NCI-H748 (cell line): ENCODE measurements around the gene EPAS1.
"Not testable (repeated sequence)": the region's sequence is repeated elsewhere in the genome, so short reads cannot be mapped to it uniquely, and the experiment has no call there.

Experiments
- DNase-seq: peaks from one replicate; lab custom pipeline; 2025; ENCODE audit not compliant: unreplicated experiment; lab: John Stamatoyannopoulos, UW

Gene EPAS1

GRCh38 chr2:46381871-46382270 is 84.7 kb downstream of the EPAS1 start:
- no peak for DNase-seq

DNA sequence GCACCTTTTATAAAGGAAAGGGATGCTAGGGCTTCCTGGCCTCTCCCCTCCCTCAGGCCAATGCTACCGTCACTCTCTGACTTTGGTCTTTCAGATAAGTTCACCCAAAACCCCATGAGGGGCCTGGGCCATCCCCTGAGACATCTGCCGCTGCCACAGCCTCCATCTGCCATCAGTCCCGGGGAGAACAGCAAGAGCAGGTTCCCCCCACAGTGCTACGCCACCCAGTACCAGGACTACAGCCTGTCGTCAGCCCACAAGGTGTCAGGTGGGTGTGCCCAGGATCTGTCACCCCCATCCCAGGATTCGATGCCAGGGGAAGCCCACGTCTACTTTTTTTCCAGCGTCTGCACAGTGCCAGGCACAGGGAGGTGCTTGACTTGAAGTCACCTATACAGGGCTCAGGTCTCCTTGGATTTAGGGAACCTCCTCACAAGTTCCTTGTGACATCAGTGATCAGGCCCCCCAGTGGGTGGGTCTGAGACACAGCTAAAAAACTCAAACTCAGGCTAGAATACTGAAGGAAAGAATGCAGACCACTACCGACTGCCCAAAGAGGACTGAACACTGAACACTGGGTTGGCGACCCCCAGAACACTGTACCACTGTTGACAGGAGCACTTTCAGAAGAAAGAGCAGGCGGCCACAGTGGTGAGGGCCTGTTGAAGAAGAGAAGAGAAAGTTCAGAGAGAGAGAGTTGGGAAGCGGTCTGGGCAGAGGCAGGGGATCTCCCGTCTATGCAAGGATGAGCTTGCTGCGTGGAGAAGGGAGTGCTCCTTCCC is 85.3 kb downstream of the EPAS1 start:
- no peak for DNase-seq

DNA sequence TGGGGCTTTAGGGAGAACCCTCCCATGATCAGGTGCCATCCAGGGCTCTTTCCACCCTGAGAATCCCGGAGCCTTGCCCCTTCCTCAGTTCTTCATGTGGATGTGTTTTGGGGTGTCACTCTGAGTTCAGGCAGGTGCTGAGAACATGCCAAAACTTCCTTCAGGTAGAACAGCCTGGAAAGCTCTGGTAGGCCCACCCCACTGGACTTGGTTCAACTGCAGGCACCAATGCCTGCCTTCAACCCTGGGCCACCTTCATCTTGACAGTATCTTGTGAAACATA is 85.8 kb downstream of the EPAS1 start:
- DNase-seq: no peak

DNA sequence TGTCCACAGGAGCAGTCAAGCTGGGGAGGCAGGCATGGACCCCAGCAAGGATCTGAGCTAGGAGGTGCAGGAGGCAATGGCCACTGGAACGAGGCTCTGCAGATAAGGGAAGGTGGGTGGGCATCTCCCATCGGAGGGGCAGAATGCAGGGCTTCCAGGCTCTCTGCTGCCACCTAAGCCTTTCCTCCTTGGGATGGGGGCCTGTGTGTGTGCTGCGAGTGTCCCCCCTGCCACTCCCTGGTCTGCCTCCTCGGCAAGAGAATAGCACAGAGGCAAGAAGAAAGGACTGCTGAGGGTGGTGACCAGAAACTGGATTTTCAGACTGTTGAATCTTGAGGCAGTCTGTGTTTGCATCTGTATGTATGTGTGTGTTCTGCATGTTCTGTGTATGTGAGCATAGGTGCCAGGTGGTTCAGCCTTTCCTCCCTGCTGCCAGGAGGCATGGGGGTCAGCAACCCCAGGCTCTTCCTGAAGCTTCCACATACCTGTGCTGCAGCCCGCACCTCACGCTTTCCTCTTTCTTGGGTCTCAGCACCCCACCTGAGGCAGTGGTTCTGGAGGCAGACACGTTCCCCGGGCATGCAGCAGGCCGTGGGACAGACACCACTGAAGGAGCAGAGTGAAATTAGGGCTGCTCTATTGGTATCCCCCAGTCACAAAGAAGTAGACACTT is 86.7 kb downstream of the EPAS1 start:
- DNase-seq: no peak

DNA sequence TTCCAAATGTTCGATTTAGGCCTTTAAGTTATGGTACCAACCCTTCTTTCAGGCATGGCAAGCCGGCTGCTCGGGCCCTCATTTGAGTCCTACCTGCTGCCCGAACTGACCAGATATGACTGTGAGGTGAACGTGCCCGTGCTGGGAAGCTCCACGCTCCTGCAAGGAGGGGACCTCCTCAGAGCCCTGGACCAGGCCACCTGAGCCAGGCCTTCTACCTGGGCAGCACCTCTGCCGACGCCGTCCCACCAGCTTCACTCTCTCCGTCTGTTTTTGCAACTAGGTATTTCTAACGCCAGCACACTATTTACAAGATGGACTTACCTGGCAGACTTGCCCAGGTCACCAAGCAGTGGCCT is 87.2 kb downstream of the EPAS1 start:
- DNase-seq: no peak

DNA sequence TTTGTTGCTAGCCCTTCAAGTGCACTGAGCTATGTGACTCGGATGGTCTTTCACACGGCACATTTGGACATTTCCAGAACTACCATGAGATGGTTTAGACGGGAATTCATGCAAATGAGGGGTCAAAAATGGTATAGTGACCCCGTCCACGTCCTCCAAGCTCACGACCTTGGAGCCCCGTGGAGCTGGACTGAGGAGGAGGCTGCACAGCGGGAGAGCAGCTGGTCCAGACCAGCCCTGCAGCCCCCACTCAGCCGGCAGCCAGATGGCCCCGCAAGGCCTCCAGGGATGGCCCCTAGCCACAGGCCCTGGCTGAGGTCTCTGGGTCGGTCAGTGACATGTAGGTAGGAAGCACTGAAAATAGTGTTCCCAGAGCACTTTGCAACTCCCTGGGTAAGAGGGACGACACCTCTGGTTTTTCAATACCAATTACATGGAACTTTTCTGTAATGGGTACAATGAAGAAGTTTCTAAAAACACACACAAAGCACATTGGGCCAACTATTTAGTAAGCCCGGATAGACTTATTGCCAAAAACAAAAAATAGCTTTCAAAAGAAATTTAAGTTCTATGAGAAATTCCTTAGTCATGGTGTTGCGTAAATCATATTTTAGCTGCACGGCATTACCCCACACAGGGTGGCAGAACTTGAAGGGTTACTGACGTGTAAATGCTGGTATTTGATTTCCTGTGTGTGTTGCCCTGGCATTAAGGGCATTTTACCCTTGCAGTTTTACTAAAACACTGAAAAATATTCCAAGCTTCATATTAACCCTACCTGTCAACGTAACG is 88.8 kb downstream of the EPAS1 start:
- DNase-seq: no peak

- no peak for DNase-seq
Measured at GRCh38 chr2:46386763-46387162, 89.6 kb downstream of the EPAS1 start.

DNA sequence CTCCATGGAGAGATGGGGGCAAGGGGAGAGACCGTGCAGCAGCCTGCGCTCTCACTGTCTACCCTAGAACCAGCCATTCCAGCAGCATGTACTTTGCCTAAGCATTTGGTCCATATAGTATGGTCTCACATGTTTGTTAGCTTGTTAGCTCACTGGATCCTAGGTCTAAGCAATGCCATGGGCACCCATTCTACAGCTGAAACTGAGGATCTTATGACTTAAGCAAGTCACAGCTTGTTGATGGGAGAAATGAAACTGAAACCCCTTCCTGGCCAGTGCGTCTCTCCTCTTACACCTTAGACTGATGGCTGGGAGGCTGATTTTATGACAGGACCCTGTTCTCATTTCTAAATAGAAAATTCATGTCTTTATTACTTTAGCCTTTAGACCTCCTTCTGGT is 90.1 kb downstream of the EPAS1 start:
- no peak for DNase-seq

DNA sequence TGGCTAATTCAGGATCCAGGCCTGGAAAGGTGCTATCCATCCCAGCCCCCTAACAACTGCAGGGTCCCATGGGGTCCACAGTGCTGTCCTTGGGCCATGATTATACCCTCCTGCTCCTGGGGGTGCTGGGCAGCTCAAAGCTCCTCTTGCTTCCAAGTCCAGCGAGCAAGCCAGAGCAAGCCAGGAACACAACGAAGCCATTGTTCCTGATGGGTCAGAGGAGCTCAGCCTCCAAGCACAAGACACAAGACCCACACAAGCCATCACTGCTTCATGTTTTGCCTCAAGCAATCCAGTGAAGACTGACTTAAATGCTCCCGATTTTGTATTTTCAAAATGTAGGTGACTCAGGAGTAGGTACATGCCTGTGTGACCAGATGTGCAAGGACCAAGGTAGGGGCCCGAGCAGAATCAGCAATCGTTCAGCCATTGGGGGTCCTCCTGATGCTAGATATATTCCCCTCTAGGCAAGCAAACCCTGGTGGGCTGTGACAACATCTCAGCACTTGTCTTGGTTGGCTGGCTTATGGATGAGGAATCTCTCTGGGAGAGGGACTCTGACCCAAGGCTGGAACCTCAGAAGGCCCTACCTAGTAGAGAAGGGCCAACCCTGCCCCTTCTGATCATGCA is 90.8 kb downstream of the EPAS1 start:
- DNase-seq: no peak

DNA sequence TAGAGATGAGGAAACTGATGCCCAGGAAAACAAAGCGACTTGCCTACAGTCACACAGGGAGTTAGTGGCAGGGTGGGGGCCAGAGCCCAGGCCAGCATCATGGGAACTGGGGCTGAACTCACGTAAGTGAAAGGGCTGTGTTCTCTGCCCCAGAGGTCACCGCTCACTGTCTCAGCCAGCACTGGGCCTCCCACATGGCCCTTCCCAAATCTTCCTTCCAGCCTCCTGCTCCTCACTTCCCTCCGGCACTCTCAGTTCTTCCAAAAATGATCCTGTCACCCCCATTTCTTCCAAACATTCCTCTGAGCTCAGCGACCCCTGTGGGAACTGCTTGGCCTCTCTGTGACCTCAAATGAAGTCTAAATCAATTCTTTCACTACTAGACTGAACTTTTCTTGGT is 91.7 kb downstream of the EPAS1 start:
- no peak for DNase-seq

- DNase-seq: no peak
Measured at GRCh38 chr2:46389417-46389916, 92.3 kb downstream of the EPAS1 start.

DNA sequence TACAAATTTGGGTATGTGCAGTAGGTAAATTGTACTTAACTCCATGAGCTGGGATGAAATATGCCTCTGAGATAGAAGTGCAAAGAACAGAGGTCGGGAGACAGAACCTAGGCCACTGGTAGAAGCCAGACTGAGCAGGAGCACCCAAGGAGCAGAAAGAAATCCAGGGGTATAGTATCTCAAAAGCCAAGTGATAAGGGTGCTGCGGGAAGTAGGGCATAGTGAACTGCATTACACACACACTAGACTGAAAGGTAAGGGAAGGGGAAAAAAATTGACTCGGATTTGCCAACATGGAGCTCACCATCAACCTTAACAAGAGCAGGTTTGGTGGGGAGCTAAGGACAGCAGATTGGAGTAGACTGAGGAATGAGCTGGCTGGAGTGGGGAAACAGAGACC is 92.8 kb downstream of the EPAS1 start:
- DNase-seq: no peak

- DNase-seq: no peak
Measured at GRCh38 chr2:46390901-46391395, 93.7 kb downstream of the EPAS1 start.

GRCh38 chr2:46392561-46393346 is 95.5 kb downstream of the EPAS1 start:
- no peak for DNase-seq

DNA sequence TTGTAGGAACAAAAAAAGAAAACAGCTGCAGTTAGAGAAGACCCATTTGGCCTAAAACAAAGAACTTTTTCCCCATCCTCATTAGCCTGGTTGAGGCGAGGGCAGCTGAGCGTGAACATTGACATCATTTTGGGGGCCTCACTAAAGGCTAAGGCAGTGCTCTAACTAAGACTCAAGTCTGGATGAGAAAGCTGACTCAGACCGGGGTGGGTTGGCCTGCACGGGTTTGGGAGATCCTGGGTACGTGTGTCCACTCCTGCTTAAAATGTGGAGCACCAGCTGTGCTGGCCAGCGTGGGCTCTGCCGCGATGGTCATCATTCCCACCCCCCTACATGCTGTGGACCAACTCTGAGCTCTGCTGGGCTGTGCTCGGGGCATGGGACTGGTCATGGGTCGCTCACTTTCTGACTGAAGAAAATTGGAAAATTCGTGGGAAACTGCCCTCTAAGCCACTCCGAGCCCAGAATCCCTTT is 96.2 kb downstream of the EPAS1 start:
- no peak for DNase-seq

- DNase-seq: no peak
Measured at GRCh38 chr2:46393865-46394264, 96.7 kb downstream of the EPAS1 start.

- DNase-seq: no peak
Measured at GRCh38 chr2:46394649-46395510, 97.7 kb downstream of the EPAS1 start.

DNA sequence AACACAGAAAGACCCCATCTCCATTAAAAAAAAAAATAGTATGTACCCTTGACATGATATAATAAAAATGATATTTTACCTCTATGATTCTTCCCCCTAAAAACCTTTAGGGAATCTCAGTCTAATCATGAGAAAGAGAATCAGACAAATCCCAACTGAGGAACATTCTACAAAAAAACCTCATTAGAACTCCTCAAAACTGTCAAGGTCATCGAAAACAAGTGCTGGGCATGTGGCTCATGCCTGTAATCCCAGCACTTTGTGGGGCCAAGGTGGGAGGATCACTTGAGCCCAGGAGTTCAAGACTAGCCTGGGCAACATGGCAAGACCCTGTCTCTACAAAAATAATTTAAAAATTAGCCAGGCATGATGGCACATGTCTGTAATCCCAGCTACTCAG is 98.5 kb downstream of the EPAS1 start:
- not testable (repeated sequence) for DNase-seq

- no peak for DNase-seq
Measured at GRCh38 chr2:46400016-46400415, 102.8 kb downstream of the EPAS1 start.

DNA sequence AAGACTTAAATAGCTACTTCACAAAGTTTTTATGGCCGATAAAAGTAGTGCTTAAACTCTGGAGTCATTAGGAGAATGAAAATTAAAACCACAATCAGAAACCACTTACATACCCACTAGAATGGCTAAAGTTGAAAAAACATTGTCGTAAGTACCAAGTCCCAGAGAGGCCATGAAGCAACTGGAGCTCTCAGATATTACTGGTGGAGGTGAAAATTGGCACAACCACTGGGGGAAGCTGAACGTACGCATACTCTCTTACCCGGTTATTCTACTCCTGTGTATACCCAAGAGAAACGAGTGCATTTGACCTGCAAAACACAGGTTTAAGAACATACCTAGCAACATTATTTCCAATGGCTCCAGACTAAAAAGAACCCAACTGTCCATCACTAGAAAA is 105.7 kb downstream of the EPAS1 start:
- DNase-seq: no peak
